ENCODE measurements around the gene RASA3.

RASA3 gene

GRCh38 chr13:114049026-114049425 is 83.4 kb downstream of the RASA3 start:
- H3K4me3 ChIP-seq: peak overlapping the region in 2 of 10 experiments; percentile 38 to 62; a peak in 5 of 20 replicates
- H3K4me1 ChIP-seq: peaks cover 79 to 96% (median 94%) of the 10 kb centered on the region in 10 experiments
- H3K4me2 ChIP-seq: peak overlapping the region; percentile 85 to 99 (median 96)
- H3K9ac ChIP-seq: peak overlapping the region in 9 of 11 experiments; percentile 10 to 82 (median 66); a peak in 12 of 22 replicates
- peak overlapping the region in 8 of 11 experiments; percentile 71 to 92 (median 84); a peak in 16 of 22 replicates for H3K27ac ChIP-seq
- peaks cover 13 to 35% (median 26%) of the 10 kb centered on the region in 11 experiments; a peak in 20 of 22 replicates for H3K36me3 ChIP-seq
- H3K9me3 ChIP-seq (replicated peaks in 1 of 11): no peaks in the 10 kb centered on the region
- no peak for TF ChIP-seq Cebpa-rat (IDR thresholded peaks at IDR 0.05)
- peaks cover 0 to 94% (median 31%) of the 10 kb centered on the region in 11 experiments; a peak in 13 of 22 replicates for H4K20me1 ChIP-seq
- peaks cover 0 to 6% (median 0%) of the 10 kb centered on the region in 11 experiments; a peak in 2 of 22 replicates for H3K27me3 ChIP-seq

GRCh38 chr13:114048443-114048842 is 84.0 kb downstream of the RASA3 start:
- Histone ChIP-seq H3K4me3 (peak overlapping the region in 8 of 10 experiments; percentile 25 to 62 (median 39); a peak in 11 of 20 replicates), H3K27ac (peak overlapping the region in 10 of 11 experiments; percentile 30 to 92 (median 80); a peak in 19 of 22 replicates)

GRCh38 chr13:114047358-114047881 is 85.0 kb downstream of the RASA3 start:
- no peak for TF ChIP-seq Cebpa-rat (IDR thresholded peaks at IDR 0.05)
- peaks cover 76 to 93% (median 90%) of the 10 kb centered on the region in 10 experiments for H3K4me1 ChIP-seq
- H3K9me3 ChIP-seq (replicated peaks in 1 of 11): no peaks in the 10 kb centered on the region
- peaks cover 0 to 89% (median 21%) of the 10 kb centered on the region in 11 experiments; a peak in 13 of 22 replicates for H4K20me1 ChIP-seq
- peak overlapping the region in 2 of 10 experiments; percentile 26 to 49; a peak in 4 of 20 replicates for H3K4me3 ChIP-seq
- peak overlapping the region; percentile 69 to 99 (median 96) for H3K4me2 ChIP-seq
- H3K9ac ChIP-seq: peak overlapping the region in 8 of 11 experiments; percentile 9 to 82 (median 63); a peak in 14 of 22 replicates
- peak overlapping the region in 9 of 11 experiments; percentile 48 to 92 (median 83); a peak in 19 of 22 replicates for H3K27ac ChIP-seq
- H3K27me3 ChIP-seq: peaks cover 0 to 6% (median 0%) of the 10 kb centered on the region in 11 experiments; a peak in 2 of 22 replicates
- H3K36me3 ChIP-seq: peaks cover 19 to 44% (median 33%) of the 10 kb centered on the region in 11 experiments

More at GRCh38 chr13:114048443-114048842, 84.0 kb downstream of the RASA3 start:
- peaks cover 0 to 89% (median 29%) of the 10 kb centered on the region in 11 experiments; a peak in 13 of 22 replicates for H4K20me1 ChIP-seq
- H3K9ac ChIP-seq: peak overlapping the region in 10 of 11 experiments; percentile 44 to 82 (median 68); a peak in 18 of 22 replicates
- peaks cover 76 to 93% (median 90%) of the 10 kb centered on the region in 10 experiments for H3K4me1 ChIP-seq
- no peaks in the 10 kb centered on the region for H3K9me3 ChIP-seq (replicated peaks in 1 of 11)
- H3K36me3 ChIP-seq: peaks cover 13 to 35% (median 26%) of the 10 kb centered on the region in 11 experiments; a peak in 20 of 22 replicates
- peak overlapping the region; percentile 85 to 99 (median 96) for H3K4me2 ChIP-seq
- H3K27me3 ChIP-seq: peaks cover 0 to 6% (median 0%) of the 10 kb centered on the region in 11 experiments; a peak in 2 of 22 replicates
- no peak for TF ChIP-seq Cebpa-rat (IDR thresholded peaks at IDR 0.05)

GRCh38 chr13:114046431-114046975 is 85.9 kb downstream of the RASA3 start:
- no peak overlapping the region for H3K4me3 ChIP-seq
- no peaks in the 10 kb centered on the region; a peak in 1 of 22 replicates for H3K27me3 ChIP-seq
- H3K4me1 ChIP-seq: peaks cover 72 to 91% (median 86%) of the 10 kb centered on the region in 10 experiments
- TF ChIP-seq Cebpa-rat (IDR thresholded peaks at IDR 0.05): no peak
- peaks cover 0 to 89% (median 15%) of the 10 kb centered on the region in 11 experiments; a peak in 12 of 22 replicates for H4K20me1 ChIP-seq
- peak overlapping the region; percentile 33 to 99 (median 96); a peak in 21 of 22 replicates for H3K4me2 ChIP-seq
- peaks cover 0 to 4% (median under 1%) of the 10 kb centered on the region in 11 experiments; a peak in 7 of 22 replicates for H3K9me3 ChIP-seq (replicated peaks in 1 of 11)
- H3K27ac ChIP-seq: peak overlapping the region in 8 of 11 experiments; percentile 21 to 92 (median 84); a peak in 12 of 22 replicates
- peaks cover 27 to 53% (median 42%) of the 10 kb centered on the region in 11 experiments for H3K36me3 ChIP-seq
- H3K9ac ChIP-seq: peak overlapping the region in 6 of 11 experiments; percentile 7 to 79 (median 31); a peak in 4 of 22 replicates

GRCh38 chr13:114045113-114045735 is 87.2 kb downstream of the RASA3 start:
- no peaks in the 10 kb centered on the region; a peak in 1 of 22 replicates for H3K27me3 ChIP-seq
- peaks cover 0 to 14% (median 11%) of the 10 kb centered on the region in 11 experiments; a peak in 15 of 22 replicates for H3K9me3 ChIP-seq (replicated peaks in 1 of 11)
- peak overlapping the region in 1 of 10 experiments; percentile 18; a peak in 1 of 20 replicates for H3K4me3 ChIP-seq
- peak overlapping the region; percentile 38 to 99 (median 95) for H3K4me2 ChIP-seq
- peak overlapping the region in 9 of 11 experiments; percentile 43 to 79 (median 71); a peak in 17 of 22 replicates for H3K9ac ChIP-seq
- peak overlapping the region in 9 of 11 experiments; percentile 59 to 92 (median 85); a peak in 19 of 22 replicates for H3K27ac ChIP-seq
- H4K20me1 ChIP-seq: peaks cover 0 to 87% (median 12%) of the 10 kb centered on the region in 11 experiments; a peak in 12 of 22 replicates
- H3K4me1 ChIP-seq: peaks cover 71 to 79% (median 75%) of the 10 kb centered on the region in 10 experiments
- H3K36me3 ChIP-seq: peaks cover 26 to 54% (median 41%) of the 10 kb centered on the region in 11 experiments
- TF ChIP-seq Cebpa-rat (IDR thresholded peaks at IDR 0.05): no peak

- Histone ChIP-seq H3K4me3 (peak overlapping the region in 1 of 10 experiments; percentile 18; a peak in 1 of 20 replicates), H3K36me3 (peaks cover 21 to 54% (median 40%) of the 10 kb centered on the region in 11 experiments), H3K4me1 (peaks cover 63 to 78% (median 73%) of the 10 kb centered on the region in 10 experiments), H4K20me1 (peaks cover 4 to 86% (median 12%) of the 10 kb centered on the region in 11 experiments; a peak in 19 of 22 replicates), H3K27me3 (no peaks in the 10 kb centered on the region; a peak in 1 of 22 replicates), H3K27ac (peak overlapping the region in 9 of 11 experiments; percentile 59 to 92 (median 85); a peak in 18 of 22 replicates), H3K4me2 (peak overlapping the region; percentile 38 to 99 (median 95); a peak in 21 of 22 replicates), H3K9ac (peak overlapping the region in 9 of 11 experiments; percentile 43 to 79 (median 71); a peak in 17 of 22 replicates), H3K9me3 (replicated peaks in 1 of 11) (peaks cover 0 to 14% (median 11%) of the 10 kb centered on the region in 11 experiments; a peak in 15 of 22 replicates)
- TF ChIP-seq Cebpa-rat (IDR thresholded peaks at IDR 0.05): peak in 9 of 11 experiments; percentile 32 to 94 (median 88); a peak in 16 of 22 replicates
Observed at GRCh38 chr13:114044486-114044885, 87.9 kb downstream of the RASA3 start.

GRCh38 chr13:114043421-114044053 is 88.9 kb downstream of the RASA3 start:
- Histone ChIP-seq H3K4me3 (no peak overlapping the region), H4K20me1 (peaks cover 13 to 86% (median 19%) of the 10 kb centered on the region in 11 experiments; a peak in 19 of 22 replicates), H3K4me2 (peak overlapping the region; percentile 50 to 83 (median 67))

More at GRCh38 chr13:114043421-114044053, 88.9 kb downstream of the RASA3 start:
- peaks cover 29 to 61% (median 49%) of the 10 kb centered on the region in 11 experiments for H3K36me3 ChIP-seq
- peaks cover 0 to 14% (median 11%) of the 10 kb centered on the region in 11 experiments; a peak in 15 of 22 replicates for H3K9me3 ChIP-seq (replicated peaks in 1 of 11)
- H3K27ac ChIP-seq: peak overlapping the region in 9 of 11 experiments; percentile 28 to 83 (median 69); a peak in 18 of 22 replicates
- peak in 4 of 11 experiments; percentile 11 to 65 (median 52); a peak in 3 of 22 replicates for TF ChIP-seq Cebpa-rat (IDR thresholded peaks at IDR 0.05)
- H3K27me3 ChIP-seq: no peaks in the 10 kb centered on the region; a peak in 1 of 22 replicates
- H3K9ac ChIP-seq: peak overlapping the region in 8 of 11 experiments; percentile 35 to 68 (median 56); a peak in 12 of 22 replicates
- peaks cover 54 to 78% (median 73%) of the 10 kb centered on the region in 10 experiments for H3K4me1 ChIP-seq

Measured in BLaER1 treated with 17β-estradiol and CSF1 and Interleukin-3, amounts not matched to agents 10 nM and 100 nM (cell line).